ENCODE data around the gene TMTC2. TPM values are rescaled to one million over a fixed set of nuclear protein-coding genes. Genes with fewer than 3 reads are reported as not detected.

The TMTC2 gene
- total RNA-seq, 1 donor from 2014 or later = 25.5 TPM

DNA sequence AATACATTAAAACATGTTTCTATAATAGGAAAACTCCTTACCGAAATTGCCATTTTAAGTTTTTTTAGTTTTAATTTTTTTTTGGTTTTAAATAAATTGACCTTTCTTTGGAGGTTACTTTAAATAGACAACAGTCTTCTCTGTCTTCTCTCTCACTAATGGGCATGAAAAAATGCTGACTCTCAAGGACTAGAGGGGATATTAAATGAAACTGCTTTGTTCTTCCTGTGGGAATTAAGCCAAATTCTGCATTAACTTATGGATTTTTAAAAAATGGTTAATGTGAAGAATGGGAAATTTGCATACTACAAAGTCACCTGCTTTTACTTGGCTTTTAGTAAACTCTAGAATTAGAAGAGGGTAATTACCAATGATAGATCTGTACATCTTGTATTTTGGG, 378.9 kb downstream of the TMTC2 start:
- Histone ChIP-seq H3F3A (ENCODE audit: low read depth) (peaks cover 5% of the 10 kb centered on the region), H3K36me3 (no peaks in the 10 kb centered on the region), H3K27me3 (no peaks in the 10 kb centered on the region), H3K9ac (no peak overlapping the region), H3K4me3 (no peak overlapping the region), H3K79me2 (ENCODE audit: low read depth) (no peaks in the 10 kb centered on the region), H3K4me2 (no peak overlapping the region), H3K9me3 (ENCODE audit: low read depth) (no peaks in the 10 kb centered on the region), H4K20me1 (ENCODE audit: low read depth) (no peaks in the 10 kb centered on the region), H2AFZ (replicated peaks) (no peak overlapping the region), H3K4me1 (peaks cover 25% of the 10 kb centered on the region), H3K27ac (no peak overlapping the region)
- TF ChIP-seq, protein P1, sequence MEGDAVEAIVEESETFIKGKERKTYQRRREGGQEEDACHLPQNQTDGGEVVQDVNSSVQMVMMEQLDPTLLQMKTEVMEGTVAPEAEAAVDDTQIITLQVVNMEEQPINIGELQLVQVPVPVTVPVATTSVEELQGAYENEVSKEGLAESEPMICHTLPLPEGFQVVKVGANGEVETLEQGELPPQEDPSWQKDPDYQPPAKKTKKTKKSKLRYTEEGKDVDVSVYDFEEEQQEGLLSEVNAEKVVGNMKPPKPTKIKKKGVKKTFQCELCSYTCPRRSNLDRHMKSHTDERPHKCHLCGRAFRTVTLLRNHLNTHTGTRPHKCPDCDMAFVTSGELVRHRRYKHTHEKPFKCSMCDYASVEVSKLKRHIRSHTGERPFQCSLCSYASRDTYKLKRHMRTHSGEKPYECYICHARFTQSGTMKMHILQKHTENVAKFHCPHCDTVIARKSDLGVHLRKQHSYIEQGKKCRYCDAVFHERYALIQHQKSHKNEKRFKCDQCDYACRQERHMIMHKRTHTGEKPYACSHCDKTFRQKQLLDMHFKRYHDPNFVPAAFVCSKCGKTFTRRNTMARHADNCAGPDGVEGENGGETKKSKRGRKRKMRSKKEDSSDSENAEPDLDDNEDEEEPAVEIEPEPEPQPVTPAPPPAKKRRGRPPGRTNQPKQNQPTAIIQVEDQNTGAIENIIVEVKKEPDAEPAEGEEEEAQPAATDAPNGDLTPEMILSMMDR (IDR thresholded peaks at IDR 0.05) = no peak
- TF ChIP-seq EZH2 (IDR thresholded peaks at IDR 0.05) = no peak
- no peak for TF ChIP-seq EZH2phosphoT487 (IDR thresholded peaks at IDR 0.05)
- peaks cover 9% of the 10 kb centered on the region for H3K9me3 Mint-ChIP-seq
- no peaks in the 10 kb centered on the region for H3K27me3 Mint-ChIP-seq (ENCODE audit: insufficient read depth, low read depth)
- no peak overlapping the region for H3K4me3 Mint-ChIP-seq
- H3K36me3 Mint-ChIP-seq = peaks cover 10% of the 10 kb centered on the region
- DNase-seq (ENCODE audit: low spot score) = no peak
- H3K4me1 Mint-ChIP-seq = peaks cover 5% of the 10 kb centered on the region
- H3K27ac Mint-ChIP-seq = no peak overlapping the region

DNA sequence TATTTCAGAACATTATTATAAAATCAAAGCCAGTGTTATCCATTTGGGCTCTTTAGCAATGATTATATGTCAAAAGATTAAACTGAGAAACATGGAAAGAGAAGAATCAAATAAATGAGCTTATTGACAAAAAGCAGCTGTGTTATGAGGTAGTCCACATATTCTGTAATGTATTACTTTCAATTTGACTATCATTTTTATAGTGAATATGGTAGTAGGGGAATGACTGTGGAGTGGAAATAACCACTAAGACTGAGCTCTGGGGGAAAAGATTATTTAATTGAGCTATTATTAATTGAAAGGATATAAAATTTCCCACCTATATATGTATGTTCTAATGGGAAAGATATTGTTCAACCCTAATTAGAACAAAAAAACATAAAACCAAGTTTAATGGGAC, 381.3 kb downstream of the TMTC2 start:
- H3K27ac Mint-ChIP-seq = no peak overlapping the region
- Histone ChIP-seq H3K27me3 (no peaks in the 10 kb centered on the region), H3K79me2 (ENCODE audit: low read depth) (no peaks in the 10 kb centered on the region), H3K4me3 (no peak overlapping the region), H3K36me3 (no peaks in the 10 kb centered on the region), H3K9ac (no peak overlapping the region), H3K9me3 (ENCODE audit: low read depth) (no peaks in the 10 kb centered on the region), H3K4me1 (peaks cover under 1% of the 10 kb centered on the region), H2AFZ (replicated peaks) (no peak overlapping the region), H3K4me2 (no peak overlapping the region), H3F3A (ENCODE audit: low read depth) (no peaks in the 10 kb centered on the region), H3K27ac (no peak overlapping the region), H4K20me1 (ENCODE audit: low read depth) (no peaks in the 10 kb centered on the region)
- no peak for DNase-seq (ENCODE audit: low spot score)
- peaks cover 23% of the 10 kb centered on the region for H3K9me3 Mint-ChIP-seq
- no peaks in the 10 kb centered on the region for H3K4me1 Mint-ChIP-seq
- no peaks in the 10 kb centered on the region for H3K27me3 Mint-ChIP-seq (ENCODE audit: insufficient read depth, low read depth)
- no peak overlapping the region for H3K4me3 Mint-ChIP-seq
- H3K36me3 Mint-ChIP-seq = peaks cover 12% of the 10 kb centered on the region
- TF ChIP-seq EZH2phosphoT487 (IDR thresholded peaks at IDR 0.05) (no peak), EZH2 (IDR thresholded peaks at IDR 0.05) (no peak)
- TF ChIP-seq, protein P1 (IDR thresholded peaks at IDR 0.05) = no peak

DNA sequence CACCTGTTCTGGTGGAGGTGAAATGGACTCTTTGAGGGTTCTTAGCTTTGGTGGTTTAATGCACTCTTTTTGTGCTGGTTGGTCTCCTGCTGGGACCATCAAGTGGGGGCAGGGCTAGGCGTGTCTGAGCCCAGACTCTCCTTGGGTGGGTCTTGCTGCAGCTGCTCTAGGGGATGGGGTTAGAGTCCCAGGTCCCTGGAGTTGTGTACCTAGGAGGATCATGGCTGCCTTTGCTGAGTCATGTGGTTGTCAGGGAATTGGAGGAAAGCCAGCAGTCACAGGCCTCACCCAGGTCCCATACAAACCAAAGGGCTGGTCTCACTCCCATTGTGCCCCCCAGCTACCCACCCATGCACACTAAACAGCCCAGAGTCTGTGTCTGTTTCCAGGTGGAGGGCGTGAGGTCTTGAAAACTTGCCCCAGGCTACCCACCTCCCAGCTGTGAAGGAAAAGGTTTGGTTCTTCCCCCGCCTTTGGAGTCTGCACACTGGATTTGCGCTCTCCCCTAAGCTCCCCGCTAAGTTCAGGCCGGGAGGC, 387.7 kb downstream of the TMTC2 start:
- H3K79me2 ChIP-seq (ENCODE audit: low read depth) = no peaks in the 10 kb centered on the region
- no peak overlapping the region for H3K9ac ChIP-seq
- H2AFZ ChIP-seq (replicated peaks) = no peak overlapping the region
- H3K4me2 ChIP-seq = no peak overlapping the region
- Mint-ChIP-seq H3K4me1 (peaks cover 2% of the 10 kb centered on the region), H3K4me3 (no peak overlapping the region), H3K27me3 (ENCODE audit: insufficient read depth, low read depth) (peaks cover 3% of the 10 kb centered on the region), H3K36me3 (peaks cover 22% of the 10 kb centered on the region), H3K27ac (no peak overlapping the region), H3K9me3 (peaks cover 33% of the 10 kb centered on the region)
- H3F3A ChIP-seq (ENCODE audit: low read depth) = no peaks in the 10 kb centered on the region
- H3K27ac ChIP-seq = no peak overlapping the region
- no peak for DNase-seq (ENCODE audit: low spot score)
- H3K4me1 ChIP-seq = no peaks in the 10 kb centered on the region
- H3K27me3 ChIP-seq = no peaks in the 10 kb centered on the region
- no peaks in the 10 kb centered on the region for H4K20me1 ChIP-seq (ENCODE audit: low read depth)
- H3K9me3 ChIP-seq (ENCODE audit: low read depth) = peaks cover 4% of the 10 kb centered on the region
- H3K4me3 ChIP-seq = no peak overlapping the region
- H3K36me3 ChIP-seq = no peaks in the 10 kb centered on the region
- TF ChIP-seq EZH2 (IDR thresholded peaks at IDR 0.05) (no peak), EZH2phosphoT487 (IDR thresholded peaks at IDR 0.05) (no peak)
- TF ChIP-seq, protein P1 (IDR thresholded peaks at IDR 0.05) = no peak
